GM19043 (cell line): ENCODE data around the gene INSYN2B.
A peak's percentile ranks its signal among the peaks of the same experiment; 100 is the strongest.
"Not testable (repeated sequence)": the region's sequence is repeated elsewhere in the genome, so short reads cannot be mapped to it uniquely, and the experiment has no call there.

ENCODE experiments used
- ATAC-seq: cut with Tn5 transposase; IDR thresholded peaks from one replicate; pipeline ENCODE4 v1.9.1; 2021; ENCODE audit warnings: low read depth; ENCODE audit not compliant: unreplicated experiment

INSYN2B gene

DNA sequence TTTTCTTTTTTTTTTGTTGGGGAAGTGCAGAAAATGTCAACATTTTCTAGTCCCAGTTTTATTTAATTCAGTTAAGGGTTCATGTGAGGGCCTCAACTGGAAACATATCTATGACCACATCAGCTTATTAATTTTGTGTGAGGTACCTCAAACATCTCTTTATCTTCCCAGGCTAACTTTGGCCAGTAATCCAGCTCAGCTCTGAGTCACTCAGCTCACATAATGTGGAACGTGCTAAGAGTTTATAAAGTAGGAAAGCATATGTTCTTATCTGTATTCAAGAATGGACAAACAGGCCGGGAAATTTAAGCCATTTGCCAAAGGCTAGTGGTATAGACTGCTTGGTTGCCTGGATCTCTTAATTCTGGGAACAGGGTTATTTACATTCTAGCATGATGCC is 118.4 kb downstream of the INSYN2B start:
- ATAC-seq: no peak

DNA sequence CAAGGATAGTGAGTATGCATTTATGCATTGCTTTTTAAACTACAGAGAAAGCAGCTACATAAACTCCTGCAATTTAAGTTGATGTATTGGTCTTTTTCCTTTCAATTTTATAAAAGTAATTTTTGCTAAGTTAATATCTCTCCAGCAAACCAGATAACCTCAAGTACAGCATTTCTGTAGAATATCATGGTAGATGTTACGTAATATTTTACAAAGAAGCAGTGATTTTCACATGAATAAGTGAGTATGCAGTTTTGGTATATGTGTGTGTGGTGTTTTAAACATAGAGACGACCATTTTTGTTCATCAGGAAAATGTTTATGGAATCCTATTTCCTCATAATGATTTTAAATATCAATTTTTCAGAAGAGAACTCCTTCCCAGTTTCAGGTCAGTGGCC is 118.9 kb downstream of the INSYN2B start:
- ATAC-seq: no peak

DNA sequence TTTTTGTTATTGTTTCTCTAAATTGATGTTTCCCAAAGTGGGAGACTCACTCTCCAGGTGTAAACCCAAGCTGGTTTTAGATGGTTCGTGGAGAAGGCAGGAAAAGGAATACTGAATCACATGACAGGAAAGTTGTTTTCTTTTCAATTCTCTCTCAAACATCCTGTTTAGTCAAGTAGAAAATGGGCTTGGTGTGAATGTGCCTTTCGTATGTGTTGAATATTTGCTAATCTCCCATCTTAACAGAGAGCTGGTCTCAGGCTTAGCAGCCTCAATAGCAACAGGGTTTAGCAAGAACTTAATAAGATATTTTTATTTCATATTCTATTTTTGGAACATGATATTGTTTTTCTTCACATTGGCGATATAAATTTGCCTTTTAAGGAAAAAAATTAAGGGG is 119.7 kb downstream of the INSYN2B start:
- peak; percentile 76 for ATAC-seq

DNA sequence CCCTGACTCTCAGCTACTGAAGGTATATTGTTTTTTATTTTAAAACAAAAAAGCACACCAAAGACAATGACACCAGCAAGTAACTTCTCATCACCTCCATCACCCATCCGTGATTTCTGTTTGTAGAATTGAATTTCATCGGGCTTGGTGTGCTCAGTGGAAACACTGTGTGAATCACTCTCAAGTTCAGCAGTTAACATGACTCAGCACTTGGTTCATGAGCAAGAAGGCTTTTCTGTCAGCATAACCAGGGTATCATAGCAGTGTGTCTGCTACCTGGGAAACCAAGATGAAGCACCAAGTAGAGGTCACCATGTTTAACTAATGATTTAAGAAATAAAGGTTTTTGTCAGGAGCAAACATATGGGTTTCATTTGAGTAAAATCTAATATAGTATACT is 123.7 kb downstream of the INSYN2B start:
- no peak for ATAC-seq

DNA sequence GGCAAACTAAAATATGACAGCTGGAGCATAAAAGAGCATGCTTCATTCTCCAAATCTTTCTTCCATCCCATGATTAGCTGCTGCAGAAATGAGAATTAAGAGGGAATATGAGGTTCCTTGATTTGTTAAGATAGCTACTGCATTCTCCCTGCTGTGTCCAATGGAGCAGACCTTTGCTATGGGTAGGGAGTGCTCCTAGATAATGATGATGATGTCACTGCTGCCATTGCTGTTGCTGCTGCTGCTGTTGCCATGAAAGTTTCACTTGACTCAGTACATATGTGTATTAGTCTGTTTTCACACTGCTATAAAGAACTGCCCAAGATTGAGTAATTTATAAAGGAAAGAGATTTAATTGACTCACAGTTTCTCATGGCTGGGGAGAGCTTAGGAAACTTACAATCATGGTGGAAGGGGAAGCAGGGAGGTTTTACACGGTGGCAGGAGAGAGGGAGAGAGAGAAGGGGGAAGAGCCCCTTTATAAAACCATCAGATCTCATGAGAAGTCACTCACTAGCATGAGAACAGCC is 128.9 kb downstream of the INSYN2B start:
- no peak for ATAC-seq

DNA sequence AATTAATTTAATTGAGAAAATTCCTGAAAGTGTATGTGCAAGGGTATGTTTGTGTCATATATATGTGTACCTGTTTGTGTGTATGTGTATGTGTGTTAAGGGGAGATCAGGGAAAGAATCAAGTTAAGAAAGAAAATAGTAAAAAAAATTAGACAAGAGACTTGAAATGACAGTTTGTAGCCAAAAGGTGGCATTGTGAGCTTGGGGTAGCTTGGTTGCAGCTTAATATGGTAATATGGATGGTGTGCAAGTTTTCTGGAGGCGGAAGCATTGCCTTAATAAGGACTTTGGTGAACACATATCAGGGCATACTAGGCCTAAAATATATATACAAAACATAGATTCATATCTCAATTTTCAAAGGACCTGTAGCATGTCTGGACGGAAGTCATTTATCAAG is 129.9 kb downstream of the INSYN2B start:
- no peak for ATAC-seq

DNA sequence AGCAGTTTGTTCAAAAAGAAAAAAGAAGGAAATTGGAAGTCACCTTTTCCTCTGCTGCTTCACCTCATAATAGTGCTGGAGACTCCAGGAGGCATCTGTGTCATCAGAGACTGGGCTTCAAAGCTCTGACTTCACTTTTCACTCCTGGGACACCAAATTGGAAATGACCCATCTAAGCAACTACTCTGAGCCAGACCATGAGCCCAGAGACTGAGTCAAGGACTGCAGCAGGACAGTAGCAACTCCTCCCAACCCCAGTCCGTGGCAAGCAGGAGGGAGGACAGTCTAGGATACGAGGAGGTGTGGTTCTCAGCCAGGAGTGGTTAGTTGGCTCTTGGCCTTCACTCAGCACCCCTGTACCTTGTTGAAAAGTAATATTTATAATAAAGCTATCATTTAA is 131.5 kb downstream of the INSYN2B start:
- ATAC-seq: no peak

DNA sequence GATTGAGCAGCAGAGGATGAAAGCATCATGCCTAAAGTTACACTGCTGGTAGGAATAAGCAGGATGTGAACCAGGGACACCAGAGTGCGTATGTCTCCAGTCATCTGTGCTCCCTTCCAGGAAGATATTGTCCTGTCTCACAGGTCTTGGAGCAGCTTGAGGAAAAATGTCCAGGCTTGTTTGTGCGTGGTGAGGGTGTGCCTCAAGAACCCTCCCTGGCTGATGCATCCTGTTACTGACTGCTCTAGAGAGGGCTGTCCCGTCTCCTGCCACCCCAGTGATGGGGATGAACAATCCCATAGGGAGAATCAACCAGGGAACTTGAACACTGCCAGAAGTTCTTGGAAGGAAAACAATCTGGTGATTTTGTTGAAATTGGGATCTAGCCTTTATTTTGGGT is 132.0 kb downstream of the INSYN2B start:
- no peak for ATAC-seq

DNA sequence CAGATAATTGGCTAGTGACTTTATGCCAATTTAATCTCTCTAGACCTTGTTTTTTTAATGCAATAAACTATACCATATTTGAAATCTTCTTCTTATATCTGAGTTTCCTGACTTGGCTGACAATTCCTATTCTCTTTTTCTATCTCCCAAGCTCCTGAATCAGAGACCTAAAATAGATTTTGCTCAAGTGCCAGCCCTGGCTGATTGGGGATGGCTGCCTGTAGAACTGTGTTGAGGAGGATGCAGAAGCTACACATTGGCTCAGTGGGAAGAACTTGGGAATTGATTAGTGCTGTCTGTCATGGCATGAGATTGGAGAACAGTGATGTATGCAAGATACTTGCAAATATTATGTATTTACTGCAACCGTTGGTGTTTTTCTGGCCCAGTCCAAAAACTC is 132.8 kb downstream of the INSYN2B start:
- no peak for ATAC-seq

DNA sequence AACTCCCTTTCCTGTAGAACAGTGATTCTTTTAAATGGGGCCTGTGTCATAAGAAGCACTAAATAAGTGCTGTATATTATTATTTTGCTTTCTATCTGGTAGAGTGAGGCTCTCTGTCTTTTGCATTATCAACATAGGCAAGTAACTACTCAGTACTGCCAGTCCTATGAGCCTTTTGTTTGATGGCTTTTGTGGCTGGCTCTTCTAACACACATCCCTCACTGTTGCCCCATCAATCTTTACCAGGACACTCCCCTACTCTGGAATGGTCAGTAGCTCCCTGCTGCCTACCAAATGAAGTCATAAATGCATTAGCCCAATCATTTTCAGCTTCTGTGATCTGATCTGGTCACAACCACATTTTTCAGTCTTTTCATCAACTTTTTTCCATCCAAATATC is 137.6 kb downstream of the INSYN2B start:
- ATAC-seq: no peak

DNA sequence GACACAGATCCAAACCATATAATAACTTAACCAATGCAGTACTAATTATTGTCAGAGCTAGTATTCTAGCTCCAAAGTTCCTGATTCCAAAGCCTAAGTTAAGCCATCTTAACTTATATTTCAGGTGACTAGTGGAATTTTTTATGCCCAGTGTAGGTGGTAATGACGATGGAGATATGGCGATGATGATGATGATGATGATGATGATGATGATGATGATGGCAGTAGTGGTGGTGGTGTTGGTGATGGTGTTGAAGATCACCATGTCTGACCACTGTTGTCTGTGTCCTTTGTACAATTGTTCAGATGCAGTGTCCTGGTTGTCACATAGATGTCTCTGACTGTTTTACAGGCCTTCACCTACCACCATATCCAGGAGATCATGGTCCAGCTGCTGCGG is 139.9 kb downstream of the INSYN2B start:
- no peak for ATAC-seq

DNA sequence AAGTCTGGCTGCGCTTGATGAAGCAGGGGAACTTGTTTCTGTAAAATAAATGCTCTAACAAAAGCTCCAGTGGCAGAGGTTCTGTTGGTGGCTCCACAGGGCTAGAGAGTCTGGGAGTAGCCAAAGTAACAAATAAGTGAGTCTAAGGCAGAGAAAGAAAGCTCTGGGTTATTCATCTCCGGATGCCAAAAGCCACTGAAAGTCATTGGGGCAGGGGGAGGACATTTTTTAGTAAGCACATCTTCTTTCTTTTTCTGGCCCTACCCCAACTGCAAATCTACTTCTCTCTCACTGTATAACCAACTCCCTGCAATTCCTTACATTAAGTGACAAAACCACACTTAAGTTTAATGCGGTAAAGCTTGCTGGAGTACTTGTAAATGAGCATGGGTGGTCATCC is 141.6 kb downstream of the INSYN2B start:
- peak; percentile 94 for ATAC-seq

DNA sequence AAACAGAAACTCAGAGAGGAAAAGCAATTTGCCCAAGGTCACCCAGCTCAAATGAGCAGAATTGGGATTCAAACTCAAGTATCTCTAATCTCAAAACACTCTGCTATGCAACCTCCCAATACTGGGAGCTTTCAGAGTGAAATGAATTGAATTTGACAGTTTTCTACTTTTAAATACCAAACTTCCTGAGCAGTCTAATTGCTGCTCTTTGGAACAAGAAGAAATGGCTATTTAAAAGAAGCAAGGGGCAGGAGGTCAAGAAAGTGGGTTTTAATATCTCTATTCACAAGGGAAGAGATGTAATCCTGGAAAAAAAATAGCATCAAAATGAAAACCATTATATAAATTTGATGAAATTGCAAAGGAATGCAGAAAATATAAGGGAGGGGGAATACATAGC is 142.6 kb downstream of the INSYN2B start:
- ATAC-seq: no peak

DNA sequence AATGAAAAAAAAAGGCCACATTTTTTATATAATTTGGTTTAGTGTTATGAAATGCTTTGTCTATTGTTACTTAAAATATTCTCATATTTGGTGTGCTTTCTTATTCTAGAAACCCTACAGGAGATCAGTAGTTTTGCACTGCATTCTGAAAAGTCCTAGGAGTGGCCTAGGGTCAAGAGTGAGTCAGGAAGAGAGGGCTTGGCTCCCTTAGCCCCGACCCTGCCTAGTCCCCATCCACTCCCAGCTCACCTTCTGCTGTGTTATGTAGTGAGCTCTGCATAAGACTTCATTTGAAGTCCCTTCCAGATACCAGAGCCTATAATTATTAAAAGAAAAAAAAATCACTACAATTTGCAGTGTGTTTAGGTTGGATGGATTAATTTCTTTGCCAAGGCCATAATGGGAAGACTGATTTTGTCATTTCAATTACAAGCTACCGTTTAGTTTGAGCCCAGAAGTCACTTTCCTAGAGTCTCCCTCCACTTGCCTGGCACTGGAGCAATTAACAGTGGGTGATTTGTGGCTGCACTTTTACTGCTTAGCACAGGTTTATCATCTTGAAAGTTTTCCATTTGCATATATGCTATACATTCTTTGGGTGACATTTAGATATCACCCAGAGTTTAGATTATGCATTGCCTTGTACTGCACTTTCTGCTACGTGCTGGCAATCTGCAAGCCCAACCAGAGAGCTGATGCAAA is 143.3 kb downstream of the INSYN2B start:
- no peak for ATAC-seq

DNA sequence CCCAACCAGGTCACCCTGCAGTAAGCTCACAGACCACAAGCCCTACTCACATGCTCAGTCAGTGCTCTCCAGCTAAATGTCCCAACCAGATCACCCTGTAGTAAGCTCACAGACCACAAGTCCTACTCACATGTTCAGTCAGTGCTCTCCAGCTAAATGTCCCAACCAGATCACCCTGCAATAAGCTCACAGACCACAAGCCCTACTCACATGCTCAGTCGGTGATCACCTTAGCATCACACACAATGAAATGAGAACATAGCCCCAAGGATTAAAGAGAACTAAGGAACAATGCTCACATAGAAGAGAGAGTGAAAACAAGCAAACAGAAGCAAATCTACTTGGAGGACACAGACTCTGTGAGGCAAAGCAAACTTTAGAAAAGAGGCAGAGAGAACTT is 145.8 kb downstream of the INSYN2B start:
- ATAC-seq: not testable (repeated sequence)

DNA sequence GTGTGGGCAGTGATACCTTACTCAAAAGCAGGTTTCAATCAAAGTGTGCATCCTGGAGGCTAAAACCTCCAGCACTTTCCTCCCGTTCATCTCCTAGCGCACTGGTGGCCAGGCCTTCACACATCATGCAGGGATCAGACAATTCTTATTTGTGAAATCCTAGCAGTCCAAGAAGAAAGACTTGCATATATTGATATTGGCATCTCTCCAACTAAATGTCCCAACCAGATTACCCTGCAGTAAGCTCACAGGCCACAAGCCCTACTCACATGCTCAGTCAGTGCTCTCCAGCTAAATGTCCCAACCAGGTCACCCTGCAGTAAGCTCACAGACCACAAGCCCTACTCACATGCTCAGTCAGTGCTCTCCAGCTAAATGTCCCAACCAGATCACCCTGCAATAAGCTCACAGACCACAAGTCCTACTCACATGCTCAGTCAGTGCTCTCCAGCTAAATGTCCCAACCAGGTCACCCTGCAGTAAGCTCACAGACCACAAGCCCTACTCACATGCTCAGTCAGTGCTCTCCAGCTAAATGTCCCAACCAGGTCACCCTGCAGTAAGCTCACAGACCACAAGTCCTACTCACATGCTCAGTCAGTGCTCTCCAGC is 146.5 kb downstream of the INSYN2B start:
- not testable (repeated sequence) for ATAC-seq

DNA sequence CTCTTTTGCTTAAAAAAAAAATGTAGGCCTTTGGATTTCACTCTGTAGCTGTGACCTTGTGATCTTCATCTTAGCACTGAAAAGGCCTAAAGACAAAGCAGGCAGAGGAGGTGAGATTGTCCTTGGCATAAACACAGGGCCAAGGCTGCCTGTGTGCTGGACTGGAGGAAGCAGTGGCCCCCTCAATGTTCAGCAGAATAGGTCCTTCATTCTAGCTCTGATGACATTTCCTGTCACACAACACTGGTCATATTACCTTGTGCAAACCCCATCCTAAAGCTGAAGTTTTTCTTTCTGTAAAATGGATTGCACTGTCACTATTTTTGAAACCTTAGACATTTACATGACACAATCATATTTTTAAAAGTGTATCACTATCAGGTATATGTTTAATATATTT is 147.4 kb downstream of the INSYN2B start:
- no peak for ATAC-seq

DNA sequence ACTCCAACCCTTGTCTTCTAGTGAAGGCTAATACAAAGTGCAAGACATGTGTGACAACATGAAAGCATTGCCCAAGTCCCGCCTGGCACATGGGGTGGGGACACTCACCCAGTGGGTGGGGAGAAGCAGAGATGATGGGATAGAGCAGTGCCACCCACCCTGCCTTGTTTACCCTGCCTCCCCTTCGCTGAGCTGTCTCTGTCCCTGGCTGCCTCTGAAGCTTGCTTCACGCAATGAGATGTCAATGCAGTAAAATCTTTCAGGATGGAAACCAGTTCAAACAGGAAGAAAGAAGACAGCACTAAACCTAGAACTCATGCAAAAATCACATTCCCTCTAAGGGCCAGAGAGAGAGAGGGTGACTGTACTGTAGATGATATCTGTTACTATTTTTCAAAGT is 148.0 kb downstream of the INSYN2B start:
- no peak for ATAC-seq

DNA sequence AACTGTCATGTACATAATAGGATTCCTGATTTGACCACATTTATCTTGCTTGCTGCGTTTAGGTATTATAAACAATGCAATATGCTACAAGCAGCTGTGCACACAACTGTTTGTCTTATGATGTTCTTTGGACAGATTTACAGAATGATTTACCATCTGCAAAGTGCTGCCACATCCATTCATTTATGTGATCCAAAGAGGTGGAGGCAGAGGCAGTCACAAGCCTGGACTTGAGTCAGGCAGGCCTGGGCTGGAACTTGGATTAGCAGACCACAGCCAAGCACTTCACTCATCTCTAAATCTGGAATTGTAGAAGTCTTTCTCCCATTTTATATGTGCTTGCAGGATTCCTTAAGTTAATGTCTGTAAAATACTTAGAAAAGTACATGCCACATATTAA is 149.0 kb downstream of the INSYN2B start:
- ATAC-seq: no peak

DNA sequence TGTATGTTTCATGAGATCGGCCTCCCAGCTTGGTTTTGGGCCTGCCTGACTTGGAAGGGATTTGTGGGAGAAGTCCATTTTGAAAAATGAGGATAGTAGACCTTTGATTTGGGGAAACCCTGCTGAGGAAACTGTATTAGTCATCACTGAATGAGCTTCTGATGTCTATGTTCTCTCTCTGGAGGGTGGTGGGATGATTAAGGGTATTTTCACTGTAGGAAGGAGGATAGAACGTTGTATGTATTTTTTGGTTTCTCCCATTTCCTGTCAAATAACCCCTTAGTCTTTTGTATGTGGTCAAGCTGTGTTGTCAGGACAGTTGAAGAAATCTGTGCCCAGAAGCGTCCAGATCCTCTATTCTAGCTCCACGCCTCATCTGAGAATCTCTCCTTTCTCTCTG is 151.9 kb downstream of the INSYN2B start:
- no peak for ATAC-seq

DNA sequence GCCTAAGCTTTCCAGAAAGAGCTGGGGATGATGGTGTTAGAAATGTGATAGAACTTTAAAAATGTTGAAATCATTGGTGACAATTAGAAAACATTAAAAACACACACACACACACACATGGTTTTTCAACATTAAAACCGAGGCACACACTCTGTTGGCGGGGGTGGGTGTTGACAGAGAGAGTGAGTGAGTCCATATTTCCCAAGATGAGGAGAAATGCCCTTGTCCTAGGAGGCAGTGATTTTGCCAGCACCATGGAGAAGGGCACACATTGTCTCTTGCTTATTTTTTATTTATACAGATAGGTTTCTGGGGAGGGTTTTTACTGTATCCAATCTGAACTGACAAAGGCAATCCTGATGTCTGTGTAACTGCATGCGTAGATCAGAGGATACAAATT is 152.5 kb downstream of the INSYN2B start:
- no peak for ATAC-seq

DNA sequence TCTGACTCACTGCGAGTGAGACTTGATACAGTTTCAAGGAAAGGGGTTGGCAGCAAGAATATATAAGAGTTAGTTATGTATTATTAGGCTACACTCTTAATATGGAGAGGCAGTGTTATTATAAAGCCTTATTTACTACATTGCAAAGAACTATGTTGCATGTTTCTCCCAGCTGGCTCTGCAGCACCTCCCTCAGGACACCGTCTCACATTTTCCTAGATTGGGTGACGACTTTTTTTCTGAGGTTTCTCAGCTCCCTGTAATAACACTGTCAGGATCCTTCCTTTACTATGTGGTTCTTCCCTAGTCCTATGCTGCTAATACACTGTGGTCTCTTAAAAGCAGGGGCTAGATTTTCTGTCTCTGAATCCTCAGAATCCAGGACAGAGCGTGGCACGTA is 153.7 kb downstream of the INSYN2B start:
- ATAC-seq: no peak
